Glutamatergic neuron (in vitro differentiated cells): ENCODE results near the gene MAGI3. TPM values are rescaled to one million over a fixed set of nuclear protein-coding genes. Genes with fewer than 3 reads are reported as not detected.

ENCODE experiments used
- DNase-seq: peaks from one replicate; pipeline ENCODE4 v3.0.0; 2022
- H3K27ac Mint-ChIP-seq: one replicate; pipeline ENCODE4 v1.8.0; 2020; ENCODE audit warnings: mild to moderate bottlenecking, mixed read lengths, inconsistent platforms; ENCODE audit not compliant: unreplicated experiment
- H3K27me3 Mint-ChIP-seq: one replicate; pipeline ENCODE4 v1.8.0; 2020; ENCODE audit warnings: mild to moderate bottlenecking, moderate library complexity, mixed read lengths, inconsistent platforms; ENCODE audit not compliant: unreplicated experiment
- H3K36me3 Mint-ChIP-seq: one replicate; pipeline ENCODE4 v1.8.0; 2020; ENCODE audit warnings: mild to moderate bottlenecking, mixed read lengths, inconsistent platforms; ENCODE audit not compliant: unreplicated experiment
- H3K4me1 Mint-ChIP-seq: one replicate; pipeline ENCODE4 v1.8.0; 2020; ENCODE audit warnings: mild to moderate bottlenecking, low read depth, mixed read lengths, inconsistent platforms; ENCODE audit not compliant: unreplicated experiment
- H3K4me3 Mint-ChIP-seq: one replicate; pipeline ENCODE4 v1.8.0; 2020; ENCODE audit warnings: mild to moderate bottlenecking, mixed read lengths, inconsistent platforms; ENCODE audit not compliant: unreplicated experiment
- H3K9me3 Mint-ChIP-seq: one replicate; pipeline ENCODE4 v1.8.0; 2020; ENCODE audit warnings: mild to moderate bottlenecking, moderate library complexity, mixed read lengths, inconsistent platforms; ENCODE audit not compliant: unreplicated experiment
- total RNA-seq: library from RNA; stranded (reverse); fragmentation: NEBNext Ultra II Directional; extraction: Animal tissue kit (Norgen Biotek cat#: 25700); gene quantifications from one replicate; pipeline ENCODE4 v1.2.1, GENCODE V29; 2021; ENCODE audit not compliant: unreplicated experiment
- TF ChIP-seq, protein P1 (sequence below): fragments of 200-600 bp; sonication (generic); IDR thresholded peaks from one replicate; pipeline ENCODE4 v1.5.0; 2021; ENCODE audit not compliant: partially characterized antibody, unreplicated experiment

MAGI3 gene
- total RNA-seq, 1 donor from 2014 or later, result 26.3 TPM

DNA sequence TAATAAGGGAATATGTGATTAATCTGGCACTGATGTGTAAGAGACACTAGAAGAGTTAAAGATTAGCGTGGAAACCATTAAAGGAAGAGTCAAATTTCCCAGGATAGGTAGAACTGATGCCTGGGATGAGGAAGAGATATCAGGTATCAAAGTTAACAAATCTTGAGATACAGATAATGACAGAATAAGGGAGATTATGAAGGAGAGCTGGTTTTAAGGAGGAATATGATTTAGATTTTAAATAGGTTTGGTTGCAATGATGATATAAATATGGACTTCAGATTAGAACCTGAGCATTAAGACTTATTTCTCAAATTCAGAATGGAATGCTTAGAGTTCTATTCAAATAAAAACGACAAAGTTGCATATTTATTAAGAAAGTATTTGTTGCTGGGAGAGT is 26.2 kb downstream of the MAGI3 start:
- Mint-ChIP-seq H3K9me3 (peaks cover 5% of the 10 kb centered on the region), H3K27ac (no peak overlapping the region), H3K4me3 (no peak overlapping the region), H3K27me3 (peaks cover 5% of the 10 kb centered on the region), H3K36me3 (peaks cover 10% of the 10 kb centered on the region), H3K4me1 (no peaks in the 10 kb centered on the region)
- TF ChIP-seq, protein P1, sequence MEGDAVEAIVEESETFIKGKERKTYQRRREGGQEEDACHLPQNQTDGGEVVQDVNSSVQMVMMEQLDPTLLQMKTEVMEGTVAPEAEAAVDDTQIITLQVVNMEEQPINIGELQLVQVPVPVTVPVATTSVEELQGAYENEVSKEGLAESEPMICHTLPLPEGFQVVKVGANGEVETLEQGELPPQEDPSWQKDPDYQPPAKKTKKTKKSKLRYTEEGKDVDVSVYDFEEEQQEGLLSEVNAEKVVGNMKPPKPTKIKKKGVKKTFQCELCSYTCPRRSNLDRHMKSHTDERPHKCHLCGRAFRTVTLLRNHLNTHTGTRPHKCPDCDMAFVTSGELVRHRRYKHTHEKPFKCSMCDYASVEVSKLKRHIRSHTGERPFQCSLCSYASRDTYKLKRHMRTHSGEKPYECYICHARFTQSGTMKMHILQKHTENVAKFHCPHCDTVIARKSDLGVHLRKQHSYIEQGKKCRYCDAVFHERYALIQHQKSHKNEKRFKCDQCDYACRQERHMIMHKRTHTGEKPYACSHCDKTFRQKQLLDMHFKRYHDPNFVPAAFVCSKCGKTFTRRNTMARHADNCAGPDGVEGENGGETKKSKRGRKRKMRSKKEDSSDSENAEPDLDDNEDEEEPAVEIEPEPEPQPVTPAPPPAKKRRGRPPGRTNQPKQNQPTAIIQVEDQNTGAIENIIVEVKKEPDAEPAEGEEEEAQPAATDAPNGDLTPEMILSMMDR, result no peak
- no peak for DNase-seq

DNA sequence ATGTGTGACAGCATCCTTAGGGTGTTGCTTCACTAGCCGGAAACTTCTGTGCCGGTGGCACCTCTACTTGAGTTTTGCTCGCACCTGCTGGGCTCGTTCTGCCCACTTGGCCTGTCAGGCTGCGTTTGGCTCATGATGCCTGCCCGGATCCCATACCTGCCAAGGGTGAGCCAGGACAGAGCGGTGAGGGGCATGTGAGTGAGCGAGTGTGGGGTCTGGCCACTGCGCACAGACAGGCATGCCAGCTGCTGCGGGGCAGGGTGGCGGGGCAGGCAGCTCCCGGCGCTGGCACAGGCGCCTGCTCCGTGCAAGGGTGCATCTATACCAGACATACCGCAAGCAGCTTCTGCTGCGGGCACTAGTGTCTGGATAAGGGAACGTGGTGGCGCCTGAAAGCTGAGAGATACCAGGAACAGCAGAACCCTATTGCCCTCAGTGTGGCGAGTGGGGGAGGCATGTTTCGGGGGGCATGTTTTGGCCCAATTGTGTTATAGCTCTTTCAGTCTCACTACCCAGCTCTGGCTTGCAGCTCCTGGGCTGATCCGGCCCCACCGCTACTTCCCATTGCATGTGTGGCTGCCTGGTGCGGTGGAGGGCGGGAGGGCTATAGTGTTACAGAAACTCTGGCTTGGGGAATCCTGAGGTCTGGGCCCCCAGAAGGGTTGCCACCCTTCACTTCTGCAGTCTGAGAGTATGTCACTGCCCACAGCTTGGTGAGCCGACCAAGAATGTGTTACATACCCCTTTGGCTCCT is 32.2 kb downstream of the MAGI3 start:
- no peak overlapping the region for H3K4me3 Mint-ChIP-seq
- H3K27ac Mint-ChIP-seq, result no peak overlapping the region
- peaks cover 5% of the 10 kb centered on the region for H3K36me3 Mint-ChIP-seq
- H3K4me1 Mint-ChIP-seq, result no peaks in the 10 kb centered on the region
- H3K27me3 Mint-ChIP-seq, result peaks cover 5% of the 10 kb centered on the region
- DNase-seq, result no peak
- peaks cover 3% of the 10 kb centered on the region for H3K9me3 Mint-ChIP-seq
- TF ChIP-seq, protein P1, result no peak

DNA sequence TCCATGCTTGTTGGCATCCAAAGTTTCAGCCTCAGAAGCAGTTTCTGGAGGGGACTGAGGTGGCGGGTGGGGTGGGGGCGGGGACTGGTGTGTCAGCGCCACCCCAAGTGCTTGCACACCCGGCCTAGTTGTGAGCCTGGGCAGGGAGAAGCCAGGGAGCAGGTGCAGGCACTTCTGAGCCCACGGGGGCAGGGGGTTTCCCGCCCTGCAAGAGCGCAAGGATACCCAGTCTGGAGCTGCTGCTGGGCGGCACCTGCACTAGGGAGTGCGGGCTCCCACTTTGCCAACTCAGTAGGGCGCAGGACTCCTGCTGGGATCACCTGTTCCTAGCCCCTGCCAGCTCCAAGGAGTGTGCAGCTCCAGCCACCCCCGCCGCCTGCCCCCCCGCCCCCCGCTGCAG is 33.5 kb downstream of the MAGI3 start:
- H3K9me3 Mint-ChIP-seq, result peaks cover 3% of the 10 kb centered on the region
- no peak for DNase-seq
- TF ChIP-seq, protein P1, result no peak
- no peaks in the 10 kb centered on the region for H3K4me1 Mint-ChIP-seq
- H3K27ac Mint-ChIP-seq, result no peak overlapping the region
- no peak overlapping the region for H3K4me3 Mint-ChIP-seq
- peaks cover 5% of the 10 kb centered on the region for H3K27me3 Mint-ChIP-seq
- peaks cover 5% of the 10 kb centered on the region for H3K36me3 Mint-ChIP-seq

DNA sequence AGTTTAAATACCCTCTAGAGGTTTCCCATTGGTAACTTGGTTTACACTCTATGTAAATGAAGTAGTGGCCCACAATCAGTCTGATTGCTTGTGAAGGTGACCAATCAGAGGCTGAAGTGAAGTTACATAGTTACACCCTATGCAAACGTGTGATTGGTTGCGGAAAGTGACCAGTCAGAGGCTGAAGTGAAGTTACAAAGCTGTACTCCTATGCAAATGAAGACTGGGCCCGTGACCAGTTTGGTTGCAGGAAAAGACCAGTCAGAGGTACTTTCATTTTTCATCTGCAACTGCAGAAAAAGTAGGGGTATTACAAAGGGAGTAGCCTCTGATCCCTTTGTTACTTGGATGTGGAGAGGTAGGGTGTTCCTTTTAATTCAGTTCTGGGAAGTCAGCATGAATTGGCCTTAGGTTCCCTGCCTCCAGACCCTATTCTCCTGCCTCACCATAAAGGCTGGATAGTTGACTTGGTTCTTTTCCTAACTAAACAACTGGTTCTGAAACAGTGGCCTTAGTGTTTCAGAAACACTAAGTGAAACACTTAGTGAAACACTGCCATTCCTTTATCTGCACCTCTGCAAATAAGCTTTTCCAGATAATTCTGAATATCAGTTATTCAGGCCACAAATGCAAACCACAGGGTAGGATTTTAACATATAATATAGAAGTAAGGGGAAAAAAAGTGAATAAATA is 39.3 kb downstream of the MAGI3 start:
- peaks cover 2% of the 10 kb centered on the region for H3K27me3 Mint-ChIP-seq
- DNase-seq, result no peak
- TF ChIP-seq, protein P1, result no peak

DNA sequence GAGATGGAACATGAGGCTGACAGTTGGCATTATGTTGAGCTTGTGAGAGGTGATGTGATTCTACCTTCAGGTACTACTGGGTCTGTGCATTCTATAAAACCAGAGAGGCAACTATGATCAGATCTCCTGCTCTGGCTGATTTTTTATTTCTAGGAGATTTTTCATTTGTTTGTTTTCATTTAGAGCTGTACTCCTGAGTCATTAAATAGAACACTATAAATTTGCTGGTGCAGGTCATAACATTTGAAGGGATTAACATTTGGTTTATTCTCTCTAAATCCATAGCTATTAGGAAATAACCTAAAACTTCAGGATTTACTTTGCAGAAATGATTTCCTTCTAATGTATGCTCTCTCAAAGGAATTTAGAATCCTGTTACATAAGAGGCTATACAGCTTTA is 42.9 kb downstream of the MAGI3 start:
- Mint-ChIP-seq H3K36me3 (no peaks in the 10 kb centered on the region), H3K4me3 (no peak overlapping the region)
- TF ChIP-seq, protein P1, result no peak

More for the DNA sequence above, 39.3 kb downstream of the MAGI3 start:
- no peaks in the 10 kb centered on the region for H3K9me3 Mint-ChIP-seq
- H3K4me1 Mint-ChIP-seq, result no peaks in the 10 kb centered on the region
- H3K4me3 Mint-ChIP-seq, result no peak overlapping the region
- no peaks in the 10 kb centered on the region for H3K36me3 Mint-ChIP-seq
- H3K27ac Mint-ChIP-seq, result no peak overlapping the region

More for the DNA sequence above, 42.9 kb downstream of the MAGI3 start:
- Mint-ChIP-seq H3K27me3 (no peaks in the 10 kb centered on the region), H3K27ac (no peak overlapping the region), H3K4me1 (no peaks in the 10 kb centered on the region), H3K9me3 (no peaks in the 10 kb centered on the region)
- DNase-seq, result no peak
